Measurements from ENCODE around the gene PIKFYVE.

GRCh38 chr2:208366215-208367127 is 100.4 kb downstream of the PIKFYVE start:
- TF ChIP-seq CTCF (IDR thresholded peaks at IDR 0.05) (no peak), POLR2A (IDR thresholded peaks at IDR 0.05) (no peak)
